ENCODE data around the gene NPC1L1.

- TF ChIP-seq CTCF (IDR thresholded peaks at IDR 0.05) = no peak
- no peak for TF ChIP-seq POLR2A (IDR thresholded peaks at IDR 0.05)
These were observed 42.7 kb downstream of the NPC1L1 start for GRCh38 chr7:44498230-44498954.
